GM21619 (cell line): ENCODE results near the gene PTTG2.

Source experiments
- ATAC-seq: cut with Tn5 transposase; IDR thresholded peaks from one replicate; pipeline ENCODE4 v1.9.1; 2021; ENCODE audit not compliant: unreplicated experiment

PTTG2 gene

DNA sequence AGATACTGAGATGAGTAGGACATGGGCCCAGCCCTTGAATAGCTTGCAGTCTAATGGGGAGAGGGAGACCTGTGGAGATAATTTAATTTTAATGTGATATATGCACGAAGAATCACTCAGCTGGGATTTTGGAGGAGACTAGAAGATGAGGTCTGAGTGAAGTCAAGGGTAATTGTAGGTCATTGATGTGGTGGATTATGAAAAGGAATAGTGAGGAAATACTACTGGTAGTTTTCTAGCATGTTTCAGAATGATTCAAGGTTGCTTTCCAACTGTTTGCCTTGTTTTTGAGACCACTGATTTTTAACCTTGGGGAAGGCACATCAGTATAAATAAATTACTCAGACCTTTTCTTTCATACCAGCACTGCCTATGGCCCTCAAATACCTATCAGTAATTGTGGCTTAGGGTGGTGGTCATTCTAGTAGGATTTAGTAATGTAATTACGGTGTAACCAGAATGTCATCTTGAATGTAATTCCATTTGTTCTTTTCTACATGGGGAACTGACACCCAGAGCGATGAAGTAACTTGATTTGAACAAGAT is 25.6 kb downstream of the PTTG2 start:
- ATAC-seq: no peak

DNA sequence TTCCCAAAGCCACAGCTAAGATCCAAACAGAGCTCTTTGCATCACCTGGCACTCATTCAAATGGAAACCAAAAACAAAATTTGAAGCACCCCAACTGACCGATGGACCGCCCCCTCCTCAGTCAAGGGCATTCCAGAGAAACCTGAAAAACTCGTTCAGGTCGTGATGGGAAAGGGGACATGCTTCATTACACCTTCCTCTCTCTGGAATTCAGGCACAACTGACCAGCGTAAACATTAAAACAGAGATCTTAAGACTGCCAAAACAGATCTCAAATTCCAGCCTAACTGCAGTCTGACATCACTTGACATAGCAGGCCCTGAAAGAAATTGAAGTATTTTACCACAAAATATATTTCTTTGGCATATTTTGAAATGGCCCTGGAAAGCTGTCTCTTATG is 28.5 kb downstream of the PTTG2 start:
- no peak for ATAC-seq

DNA sequence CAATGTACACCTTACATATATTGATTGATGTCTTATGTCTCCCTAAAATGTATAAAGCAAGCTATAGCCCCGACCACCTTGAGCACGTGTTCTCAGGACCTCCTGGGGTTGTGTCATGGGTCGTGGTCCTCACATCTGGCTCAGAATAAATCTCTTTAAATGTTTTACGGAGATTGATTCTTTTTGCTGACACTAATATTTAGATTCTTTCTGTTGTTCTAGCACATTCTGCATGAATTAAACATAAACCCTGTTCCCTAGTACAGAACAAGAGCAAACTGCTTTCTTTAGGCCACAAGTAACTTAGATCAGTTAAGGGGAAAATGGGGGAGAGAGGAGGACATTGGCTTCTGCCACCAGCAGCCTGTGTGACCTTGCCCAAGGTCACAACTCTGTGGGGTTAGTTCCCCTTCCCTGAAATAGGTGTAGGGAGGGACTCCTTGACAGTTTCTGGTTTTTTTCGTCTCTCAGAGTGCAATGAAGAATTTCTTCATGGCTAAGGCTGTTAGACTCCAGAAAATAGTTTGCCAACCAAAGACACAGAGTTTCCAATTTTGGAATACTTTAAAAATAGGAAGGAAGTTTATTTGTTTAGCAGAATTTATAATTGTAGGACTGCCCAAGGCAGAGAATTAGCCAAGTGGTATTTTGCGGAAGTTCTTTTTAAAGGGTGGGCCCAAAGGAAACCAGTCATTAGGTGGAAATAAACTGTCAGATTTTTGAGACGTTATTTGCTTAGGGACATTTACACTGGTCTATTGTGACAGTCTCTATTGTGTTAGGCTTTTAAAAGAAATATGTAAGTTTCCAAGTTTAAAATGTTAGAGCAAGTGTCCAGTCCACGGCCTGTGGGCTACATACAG is 29.4 kb downstream of the PTTG2 start:
- ATAC-seq: no peak

DNA sequence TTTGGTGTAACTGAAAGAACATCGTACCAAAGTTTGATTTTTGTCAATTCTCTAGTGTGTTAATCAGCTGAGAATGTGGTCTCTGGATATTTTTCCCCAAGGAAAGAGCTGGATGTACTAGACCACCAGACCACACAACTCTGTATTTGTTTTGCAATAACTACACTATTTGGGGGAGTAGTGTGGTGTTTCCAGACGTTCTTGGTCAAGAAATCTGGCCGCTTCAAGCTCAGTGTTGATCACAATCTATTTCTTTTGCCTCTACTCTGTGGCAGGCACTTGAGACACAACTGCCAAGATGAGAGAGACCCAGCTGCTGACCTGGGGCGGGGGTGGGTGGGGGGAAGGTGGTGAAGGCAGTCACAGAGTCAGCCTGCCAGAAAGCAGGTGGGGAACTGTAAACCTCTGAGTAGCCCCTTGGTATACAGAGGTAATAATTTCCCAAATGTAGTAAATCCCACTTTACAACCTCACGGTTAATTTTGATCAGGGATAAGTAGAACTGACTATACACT is 30.6 kb downstream of the PTTG2 start:
- ATAC-seq: no peak

DNA sequence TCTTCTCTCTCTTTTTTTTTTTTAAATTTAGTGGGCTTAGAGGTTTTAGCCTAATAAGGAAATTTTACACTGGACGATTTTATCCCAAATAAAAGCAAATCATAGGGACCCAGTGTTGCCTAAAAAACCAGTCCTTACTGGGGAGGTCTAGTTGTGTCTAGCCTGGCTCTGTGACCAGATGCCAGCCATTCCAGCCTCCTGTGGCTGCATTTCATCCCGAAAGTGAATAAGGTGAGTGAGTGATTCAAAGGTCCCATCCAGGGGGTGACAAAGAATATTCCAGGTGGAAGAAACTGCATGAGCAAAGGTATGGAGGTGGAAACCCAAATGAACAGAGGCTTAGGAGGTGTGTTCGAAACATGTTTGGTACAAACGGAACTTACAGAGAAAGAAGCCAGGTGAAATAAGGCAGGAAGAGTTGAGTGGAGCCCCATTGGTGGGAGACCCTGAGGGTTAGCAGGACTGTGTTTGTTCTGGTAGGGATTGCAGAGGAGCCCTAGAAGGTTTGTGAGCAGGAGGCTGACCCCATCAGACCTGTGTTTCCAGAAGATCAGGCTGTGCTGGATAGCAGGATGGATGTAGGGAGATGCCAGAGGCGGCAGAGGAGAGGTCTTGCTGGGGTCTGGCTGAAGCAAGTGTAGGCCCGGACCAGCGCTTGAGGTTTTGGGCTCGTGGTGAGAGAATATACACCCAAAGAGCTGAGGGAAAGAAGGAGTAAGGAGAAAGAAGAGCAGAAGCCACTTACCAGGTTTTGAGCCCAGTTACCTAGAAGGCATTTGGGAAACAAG is 31.6 kb downstream of the PTTG2 start:
- ATAC-seq: no peak

DNA sequence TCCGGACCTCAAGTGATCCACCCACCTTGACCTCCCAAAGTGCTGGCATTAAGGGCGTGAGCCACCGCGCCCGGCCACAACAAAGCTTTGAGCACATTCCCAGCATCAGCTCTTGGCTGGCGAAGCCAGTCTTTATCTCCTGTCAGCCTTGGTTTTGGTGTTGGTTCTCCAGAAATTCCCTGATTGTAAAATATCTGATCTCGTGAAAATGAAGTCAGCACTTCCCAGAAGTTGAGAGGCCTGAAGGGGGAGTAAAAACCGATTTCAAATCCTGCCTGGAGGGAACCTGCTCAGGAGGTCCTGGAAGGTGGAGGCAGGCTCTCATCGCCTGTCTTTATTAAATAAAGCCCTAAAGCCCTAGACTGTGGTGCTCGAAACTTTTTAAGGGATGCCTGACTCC is 33.6 kb downstream of the PTTG2 start:
- ATAC-seq: no peak

DNA sequence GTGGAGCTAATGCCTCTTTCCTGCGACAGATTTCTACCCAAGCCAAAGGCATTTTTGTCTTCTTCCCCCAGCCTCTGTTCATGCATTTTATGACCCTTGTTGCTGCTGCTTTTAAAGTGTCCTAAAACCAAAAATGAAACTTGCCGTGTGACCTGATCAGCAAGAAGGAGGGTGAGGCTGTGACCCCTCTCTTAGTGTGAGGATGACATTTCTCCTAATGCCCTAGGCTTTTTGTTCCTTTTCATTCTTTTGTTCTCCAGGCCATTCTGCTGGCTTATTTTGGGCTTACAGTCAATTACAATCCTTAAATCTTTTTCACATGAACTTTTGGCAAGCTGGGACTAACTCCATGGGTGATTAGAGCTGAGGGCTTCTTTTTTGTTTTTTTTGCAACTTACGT is 34.4 kb downstream of the PTTG2 start:
- no peak for ATAC-seq

DNA sequence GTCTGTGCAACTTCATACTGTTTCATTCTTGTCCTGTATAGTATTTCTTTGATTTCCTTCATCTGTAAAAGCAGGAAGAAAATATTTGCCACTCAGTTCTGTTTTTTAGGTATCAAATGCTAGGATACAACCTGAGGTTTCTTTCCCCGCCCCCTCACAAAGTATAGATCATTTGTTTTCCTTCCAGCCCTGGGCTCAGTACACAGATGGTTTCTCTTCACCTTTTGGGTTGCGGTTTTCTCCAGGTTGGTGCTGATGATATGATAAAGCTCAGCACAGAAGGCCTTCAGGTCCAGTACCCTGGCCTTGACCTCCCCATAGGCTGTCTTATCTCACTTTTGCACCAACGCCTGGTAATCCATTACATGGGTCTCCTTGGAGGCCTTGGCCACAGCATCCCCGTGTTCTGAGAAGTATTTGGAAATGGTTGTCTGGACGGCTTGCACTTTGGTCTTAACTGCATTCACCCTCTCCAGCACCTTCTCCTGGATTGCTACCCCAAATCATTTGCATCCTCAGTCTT is 35.2 kb downstream of the PTTG2 start:
- no peak for ATAC-seq

DNA sequence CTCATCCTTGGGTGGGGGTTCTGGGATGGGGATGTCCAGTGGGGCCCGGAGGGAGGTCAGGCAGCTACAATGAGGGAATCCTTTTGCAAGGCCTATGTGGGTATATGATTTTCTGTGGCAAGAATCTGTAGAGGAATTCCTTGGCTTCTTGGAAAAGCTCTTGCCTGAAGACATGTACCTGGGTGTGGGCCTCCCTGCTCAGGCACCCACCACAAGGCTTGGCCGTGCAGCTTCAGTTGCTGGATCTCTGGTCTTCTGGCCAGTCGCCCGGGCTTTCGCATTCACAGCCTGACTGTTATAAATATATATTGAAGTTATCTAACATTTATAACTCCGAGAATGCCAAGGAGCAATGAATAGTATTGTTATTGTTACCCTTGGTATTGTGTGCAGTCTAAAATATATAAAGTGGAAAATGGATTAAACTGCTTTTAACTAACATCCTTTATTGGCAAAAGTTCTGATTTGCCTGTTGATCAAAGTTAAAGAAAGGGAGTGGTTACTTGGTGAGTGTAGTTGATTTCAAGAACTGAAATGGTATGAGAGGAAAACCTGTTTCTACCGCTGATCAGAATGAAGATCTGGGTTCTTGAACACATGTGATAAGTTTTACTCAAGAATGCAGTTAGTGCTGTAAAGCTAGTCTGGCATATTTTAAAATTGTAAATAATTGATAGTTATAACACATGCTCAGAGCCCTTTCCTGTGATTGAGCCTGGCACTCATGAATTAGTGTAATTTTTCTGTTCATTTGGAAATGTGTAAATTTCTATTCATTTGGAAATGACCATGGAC is 36.0 kb downstream of the PTTG2 start:
- no peak for ATAC-seq

DNA sequence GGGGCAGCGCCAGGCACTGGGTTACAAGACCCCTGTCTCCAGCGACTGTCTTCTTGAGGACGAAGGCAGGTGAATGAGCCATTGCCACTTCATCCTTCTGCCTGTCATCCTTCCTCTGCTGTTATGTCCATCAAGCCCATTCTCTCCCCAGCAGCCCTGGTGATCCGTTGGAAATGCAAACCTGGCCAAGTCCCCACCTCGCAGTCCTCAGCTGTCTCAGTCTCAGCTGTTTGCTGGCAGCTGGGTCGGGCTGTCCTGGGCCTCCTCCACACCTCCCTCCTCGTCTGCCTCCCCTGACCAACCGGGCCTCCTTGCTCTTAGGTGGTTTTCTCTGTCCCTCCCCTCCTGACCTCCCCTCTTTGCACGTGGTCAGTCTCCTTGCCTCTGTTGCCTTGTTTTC is 38.0 kb downstream of the PTTG2 start:
- ATAC-seq: no peak

DNA sequence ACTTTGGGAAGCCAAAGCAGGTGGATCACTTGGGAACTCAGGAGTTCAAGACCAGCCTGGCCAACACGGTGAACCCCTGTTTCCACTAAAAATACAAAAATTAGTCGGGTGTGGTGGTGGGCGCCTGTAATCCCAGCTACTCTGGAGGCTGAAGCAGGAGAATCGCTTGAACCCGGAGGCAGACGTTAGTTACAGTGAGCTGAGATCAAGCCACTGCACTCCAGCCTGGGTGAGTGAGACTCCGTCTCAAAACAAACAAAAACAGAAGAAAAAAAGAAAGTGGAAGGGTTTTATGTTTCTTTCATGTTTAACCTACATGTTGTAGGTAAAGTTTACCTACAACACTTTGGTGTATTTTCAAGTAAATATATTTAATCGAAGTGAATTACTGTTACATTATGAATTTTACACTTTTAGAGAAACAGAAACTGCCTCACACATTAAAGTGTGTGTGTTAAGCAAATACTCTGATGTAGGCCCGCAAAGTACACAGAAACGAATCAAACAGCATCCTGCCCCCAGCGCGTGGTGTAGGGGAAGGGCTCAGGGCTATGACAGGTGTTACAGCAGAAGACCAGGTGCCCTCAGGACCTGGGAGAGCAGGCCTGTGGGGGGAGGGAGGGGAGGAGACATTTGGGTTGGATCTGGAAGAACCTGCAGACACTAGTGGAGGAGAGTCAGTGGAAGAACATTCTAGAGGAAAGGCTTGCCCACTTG is 39.0 kb downstream of the PTTG2 start:
- ATAC-seq: no peak

DNA sequence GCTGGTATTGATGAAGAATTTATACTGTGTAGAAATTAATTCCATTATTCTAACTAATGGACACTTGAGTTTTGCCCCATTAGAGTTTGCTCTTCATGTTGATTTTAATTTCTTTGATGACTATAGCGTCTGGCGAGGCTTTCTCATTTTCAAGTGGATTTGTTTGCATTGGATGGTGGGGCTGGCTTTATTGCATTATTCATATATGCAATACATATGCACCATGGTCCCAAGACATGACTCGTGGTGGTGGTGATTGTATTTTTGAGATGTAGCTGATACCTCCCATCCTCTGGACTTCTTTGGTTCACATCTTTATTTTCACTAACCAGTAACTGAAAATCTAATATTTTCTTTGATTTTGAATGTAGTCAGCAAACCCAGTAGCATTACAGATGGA is 39.8 kb downstream of the PTTG2 start:
- ATAC-seq: no peak

DNA sequence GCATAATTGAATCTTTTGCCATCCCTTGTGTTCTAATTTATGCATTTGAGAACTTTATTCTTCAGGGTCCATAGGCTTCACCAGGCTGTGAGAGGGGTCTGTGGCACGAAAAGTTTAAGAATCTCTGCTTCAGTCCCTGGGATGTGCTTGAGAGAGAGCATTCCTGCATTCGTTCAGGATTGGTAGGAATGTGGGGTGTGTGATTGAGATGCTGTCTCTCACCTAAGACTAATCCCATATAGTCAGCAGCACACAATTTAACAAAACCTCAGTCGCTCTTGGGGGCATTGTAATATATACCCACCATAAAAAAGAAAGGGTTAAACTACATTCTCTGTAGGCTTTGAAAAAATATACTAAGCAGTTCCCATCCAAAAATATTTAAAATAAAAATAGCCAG is 41.7 kb downstream of the PTTG2 start:
- no peak for ATAC-seq

DNA sequence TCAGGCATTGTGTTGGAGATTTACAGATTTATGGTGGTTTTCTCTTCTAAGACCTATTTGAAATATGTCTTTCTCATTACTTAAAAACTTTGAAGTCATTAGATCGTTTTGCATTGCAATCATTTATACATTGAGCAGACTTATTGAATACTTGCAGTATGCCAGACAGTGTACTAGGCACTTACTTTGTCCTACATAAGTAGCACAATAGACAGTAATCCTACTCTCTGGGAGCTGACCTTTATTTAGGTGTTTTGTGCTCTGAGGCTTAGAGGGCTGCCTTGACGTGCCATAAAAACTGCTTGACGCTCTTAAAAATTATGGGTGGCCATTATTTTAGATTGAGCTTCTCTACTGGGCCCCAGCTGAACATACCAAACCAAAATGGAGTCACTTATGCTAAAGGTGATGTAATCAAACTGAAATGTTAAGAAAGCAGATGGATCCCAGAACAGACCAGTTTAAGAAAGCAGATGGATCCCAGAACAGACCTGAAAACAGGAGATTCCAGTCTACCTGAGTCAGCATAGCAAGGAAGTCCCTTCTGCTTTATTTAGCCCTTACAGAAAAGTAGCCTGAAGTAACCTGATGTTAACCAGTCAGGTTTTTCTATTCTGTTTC is 42.4 kb downstream of the PTTG2 start:
- no peak for ATAC-seq

DNA sequence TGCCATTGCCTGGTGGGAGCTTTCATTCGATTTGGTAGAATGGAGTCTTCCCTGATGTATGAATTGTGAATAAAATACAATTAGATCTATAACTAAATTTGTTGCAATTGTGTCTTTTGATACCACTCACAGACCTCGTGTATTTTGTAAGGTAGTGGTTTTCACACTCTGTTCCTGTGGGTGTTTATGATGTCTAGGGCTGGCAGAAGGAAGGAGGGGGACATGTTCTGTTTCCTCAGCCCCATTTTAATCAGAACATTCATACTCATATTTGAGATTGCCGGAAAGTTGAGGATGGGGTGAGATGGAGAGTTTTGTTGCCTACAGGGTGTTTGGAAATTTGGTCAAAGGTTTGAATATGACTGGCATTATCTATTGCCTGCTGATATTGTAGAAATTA is 42.9 kb downstream of the PTTG2 start:
- no peak for ATAC-seq

DNA sequence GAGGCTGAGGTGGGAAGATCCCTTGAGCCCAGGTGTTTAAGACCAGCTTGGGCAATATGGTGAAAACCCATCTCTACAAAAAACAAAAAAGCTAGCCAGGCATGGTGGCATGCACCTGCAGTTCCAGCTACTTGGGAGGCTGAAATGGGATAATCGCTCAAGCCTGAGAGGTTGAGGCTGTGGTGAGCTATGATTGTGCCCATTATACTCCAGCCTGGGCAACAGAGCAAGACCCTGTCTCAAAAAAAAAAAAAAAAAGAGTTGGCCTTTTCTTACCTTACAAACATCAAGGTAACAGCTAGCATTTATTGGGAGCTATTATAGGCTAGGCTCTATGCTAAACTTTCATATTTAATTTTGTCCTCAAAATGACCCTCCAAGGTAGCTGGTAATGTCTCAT is 43.4 kb downstream of the PTTG2 start:
- no peak for ATAC-seq

DNA sequence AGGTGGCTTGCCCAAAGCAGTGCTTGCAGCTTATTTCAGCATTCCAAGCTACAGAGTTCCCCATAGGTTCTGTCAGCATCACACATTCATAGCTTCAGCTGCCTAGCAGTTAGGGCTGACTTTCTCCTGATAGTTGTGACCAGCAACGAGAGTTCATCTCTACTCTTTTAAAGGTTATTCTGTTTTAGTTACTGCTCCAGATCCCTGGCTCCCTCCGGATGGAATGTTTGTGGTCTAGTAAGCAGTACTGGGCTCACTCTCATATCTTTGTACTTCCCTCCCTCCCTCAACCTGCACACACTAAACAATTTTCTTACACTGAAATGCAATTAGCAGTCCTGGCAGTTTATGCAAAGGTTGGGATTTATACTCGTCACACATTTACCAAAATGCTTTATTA is 43.9 kb downstream of the PTTG2 start:
- no peak for ATAC-seq

DNA sequence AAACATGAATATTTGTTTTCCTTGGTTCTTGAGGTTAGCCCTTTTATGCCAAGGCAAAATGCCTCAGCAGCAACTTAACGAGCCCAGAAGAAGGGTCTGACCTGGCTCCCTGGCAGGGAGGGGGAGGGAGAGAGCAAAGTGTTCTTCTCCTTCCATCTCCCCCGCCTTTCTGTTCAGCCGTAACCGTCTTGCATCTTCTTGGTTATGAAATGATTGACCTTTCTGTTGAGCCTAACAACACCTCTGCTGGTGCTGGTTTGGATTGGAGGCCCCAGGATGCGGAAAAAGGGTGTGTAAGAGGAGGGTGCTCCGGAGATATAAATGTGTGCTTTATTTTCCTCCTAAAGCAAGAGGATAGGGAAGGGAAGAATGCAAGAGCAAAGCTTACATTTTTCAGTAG is 44.7 kb downstream of the PTTG2 start:
- ATAC-seq: no peak

DNA sequence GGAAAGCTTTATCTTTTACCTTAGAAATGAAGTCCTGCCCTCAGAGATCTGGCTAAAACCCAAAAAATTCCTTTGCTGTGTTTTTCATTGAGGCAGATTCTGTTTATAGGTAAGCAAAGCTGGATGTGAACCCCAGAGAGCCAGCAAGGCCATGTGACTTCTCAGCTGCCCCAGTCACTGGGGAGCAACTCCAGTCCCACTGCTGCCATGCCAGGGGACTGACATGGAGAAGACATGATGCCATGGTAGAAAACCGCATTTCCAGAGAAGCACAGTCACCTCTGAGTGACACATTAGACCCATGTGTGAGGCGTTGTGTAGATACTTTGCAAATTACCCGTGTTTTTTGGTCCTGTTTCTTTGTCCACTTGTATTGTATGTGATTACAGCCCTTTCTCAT is 45.4 kb downstream of the PTTG2 start:
- ATAC-seq: no peak

DNA sequence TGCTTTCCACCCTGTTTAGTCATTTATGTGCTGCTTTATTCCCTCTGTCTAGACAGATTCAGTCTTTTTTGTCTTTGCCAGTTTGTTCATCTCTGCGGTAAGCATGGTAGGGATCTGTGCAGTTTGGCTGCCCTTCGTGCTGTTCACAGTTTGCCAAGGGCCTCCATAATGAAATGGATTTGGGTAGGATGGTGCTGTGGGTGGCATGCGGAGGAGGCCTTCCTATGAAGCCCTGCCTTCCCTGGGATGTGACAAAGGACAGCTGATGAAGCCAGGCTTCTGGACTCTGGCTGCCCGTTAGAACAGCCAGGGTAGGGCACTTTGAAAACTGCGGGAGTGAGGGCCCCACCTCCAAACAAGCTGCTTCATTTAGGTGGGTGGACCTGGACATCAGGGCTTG is 47.4 kb downstream of the PTTG2 start:
- no peak for ATAC-seq
